HG02678 (cell line): Measurements from ENCODE around the gene MCEE.
"Not testable (repeated sequence)": the region's sequence is repeated elsewhere in the genome, so short reads cannot be mapped to it uniquely, and the experiment has no call there.

Source experiments
- ATAC-seq: cut with Tn5 transposase; IDR thresholded peaks from one replicate; pipeline ENCODE4 v1.9.1; 2021; ENCODE audit warnings: mild to moderate bottlenecking, moderate library complexity; ENCODE audit not compliant: unreplicated experiment

The MCEE gene

GRCh38 chr2:71129114-71129901 is 721 bp downstream of the MCEE start:
- no peak for ATAC-seq

- no peak for ATAC-seq
Observed at GRCh38 chr2:71126957-71127356, 3.1 kb downstream of the MCEE start.

GRCh38 chr2:71125506-71126294 is 4.3 kb downstream of the MCEE start:
- ATAC-seq: no peak

- ATAC-seq: no peak
Observed at GRCh38 chr2:71122387-71123298, 7.4 kb downstream of the MCEE start.

- no peak for ATAC-seq
Observed at GRCh38 chr2:71121479-71121878, 8.6 kb downstream of the MCEE start.

GRCh38 chr2:71120195-71120594 is 9.8 kb downstream of the MCEE start:
- no peak for ATAC-seq

GRCh38 chr2:71117063-71117462 is 13.0 kb downstream of the MCEE start:
- ATAC-seq: no peak

GRCh38 chr2:71113843-71114242 is 16.2 kb downstream of the MCEE start:
- ATAC-seq: no peak

GRCh38 chr2:71108091-71108490 is 21.9 kb downstream of the MCEE start:
- ATAC-seq: no peak

GRCh38 chr2:71106463-71106862 is 23.6 kb downstream of the MCEE start:
- ATAC-seq: not testable (repeated sequence)

GRCh38 chr2:71103809-71104208 is 26.2 kb downstream of the MCEE start:
- no peak for ATAC-seq

GRCh38 chr2:71102981-71103681 is 26.9 kb downstream of the MCEE start:
- no peak for ATAC-seq

GRCh38 chr2:71101656-71102055 is 28.4 kb downstream of the MCEE start:
- ATAC-seq: no peak

GRCh38 chr2:71100195-71100964 is 29.6 kb downstream of the MCEE start:
- peak; percentile 58 for ATAC-seq

- ATAC-seq: not testable (repeated sequence)
Observed at GRCh38 chr2:71092491-71093260, 37.4 kb downstream of the MCEE start.

- ATAC-seq: not testable (repeated sequence)
Observed at GRCh38 chr2:71091808-71092207, 38.2 kb downstream of the MCEE start.

- ATAC-seq: not testable (repeated sequence)
Observed at GRCh38 chr2:71089475-71089874, 40.6 kb downstream of the MCEE start.

GRCh38 chr2:71085325-71086003 is 44.6 kb downstream of the MCEE start:
- not testable (repeated sequence) for ATAC-seq
